DMS53 treated with DMSO at 0.1 percent for 48 hours (cell line): ENCODE data around the gene BTBD19.
A peak's percentile ranks its signal among the peaks of the same experiment; 100 is the strongest.
"Not testable (repeated sequence)": the region's sequence is repeated elsewhere in the genome, so short reads cannot be mapped to it uniquely, and the experiment has no call there.

Source experiments
- DNase-seq: peaks from one replicate; lab custom pipeline; 2025; ENCODE audit not compliant: unreplicated experiment; lab: John Stamatoyannopoulos, UW

The BTBD19 gene, protein sequence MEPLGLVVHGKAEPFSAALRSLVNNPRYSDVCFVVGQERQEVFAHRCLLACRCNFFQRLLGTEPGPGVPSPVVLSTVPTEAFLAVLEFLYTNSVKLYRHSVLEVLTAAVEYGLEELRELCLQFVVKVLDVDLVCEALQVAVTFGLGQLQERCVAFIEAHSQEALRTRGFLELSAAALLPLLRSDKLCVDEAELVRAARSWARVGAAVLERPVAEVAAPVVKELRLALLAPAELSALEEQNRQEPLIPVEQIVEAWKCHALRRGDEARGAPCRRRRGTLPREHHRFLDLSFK

DNA sequence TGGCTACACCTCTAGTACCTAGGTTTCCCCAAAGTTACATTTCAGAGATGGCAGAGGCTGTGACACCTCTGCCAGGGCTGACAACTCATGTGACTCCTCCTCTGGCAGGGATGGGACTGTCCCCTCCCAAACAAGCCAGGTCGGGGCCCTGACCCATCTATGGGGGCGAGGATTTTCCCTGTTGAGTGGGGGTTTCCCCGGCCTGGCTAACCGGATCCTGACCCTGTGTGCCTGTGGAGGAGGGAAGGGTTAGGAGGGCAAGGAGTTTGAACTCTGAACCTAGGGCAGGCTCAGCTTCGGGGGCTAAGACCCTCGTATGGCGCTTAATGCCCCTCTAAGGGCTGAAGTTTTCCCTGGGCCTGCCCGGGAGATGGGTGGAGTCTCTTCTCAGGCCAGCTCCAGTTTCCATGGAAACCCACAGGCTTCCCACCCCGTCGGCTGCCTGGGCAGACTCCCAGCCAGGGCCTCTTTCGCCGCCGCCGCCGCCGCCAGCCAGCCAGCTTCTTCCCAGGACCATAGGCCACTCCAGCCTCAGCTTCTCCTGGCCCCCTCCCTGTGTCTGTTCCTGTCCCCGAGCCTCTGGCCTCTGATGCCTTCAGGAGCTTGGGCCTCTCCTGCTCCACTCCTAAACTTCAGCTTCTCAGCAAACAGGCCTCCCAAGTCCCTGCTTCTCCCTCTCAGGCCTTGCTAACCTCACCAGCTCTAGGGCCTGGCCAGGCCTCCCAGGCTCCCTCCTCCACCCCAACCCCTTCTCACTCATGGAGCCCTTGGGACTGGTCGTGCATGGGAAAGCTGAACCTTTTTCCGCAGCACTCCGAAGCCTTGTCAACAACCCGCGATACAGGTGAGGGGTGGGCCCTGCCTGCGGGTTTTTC lies at the start of gene BTBD19:
BTBD19 (plus strand) TSS at position 461 of the 875 bp plus-strand sequence; CDS start at position 759, 298 bp downstream.
- no peak for DNase-seq

DNA sequence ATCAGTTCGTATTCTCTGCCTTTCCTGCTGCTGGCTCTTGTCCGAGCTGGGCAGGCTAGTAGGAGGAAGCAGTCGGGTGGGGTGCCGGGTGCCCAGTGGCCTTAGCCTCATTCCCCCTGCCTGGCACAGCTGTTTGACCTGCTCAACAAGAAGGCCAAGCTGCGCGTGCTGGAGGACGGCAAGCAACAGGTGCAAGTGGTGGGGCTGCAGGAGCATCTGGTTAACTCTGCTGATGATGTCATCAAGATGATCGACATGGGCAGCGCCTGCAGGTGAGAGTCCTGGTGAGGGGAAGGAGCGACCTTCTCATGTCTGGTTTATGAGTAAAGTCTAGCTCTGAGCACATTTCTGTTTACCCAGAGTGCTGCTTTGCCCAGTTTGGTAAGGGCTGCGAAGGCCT lies 49.2 kb upstream of the BTBD19 start:
- DNase-seq, result no peak

DNA sequence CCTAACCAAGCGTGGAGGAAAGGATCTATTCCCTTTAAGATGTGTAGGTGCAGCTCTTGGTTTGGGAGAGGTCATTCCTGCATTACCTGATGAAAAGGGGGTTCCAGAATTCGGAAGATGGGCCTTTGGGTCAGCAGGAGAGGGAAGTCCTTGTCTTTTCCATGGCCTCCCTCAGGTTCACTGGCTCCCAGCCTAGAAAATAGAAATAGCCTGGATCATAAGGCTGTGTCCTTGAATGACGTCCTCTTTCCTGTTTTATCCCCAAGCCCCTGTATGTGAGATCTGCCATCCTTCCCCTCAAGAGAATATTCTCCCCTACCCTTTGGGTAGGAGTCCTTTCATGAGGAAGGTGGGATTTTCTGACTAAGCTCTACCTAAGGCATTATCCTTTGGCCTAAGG lies 47.4 kb upstream of the BTBD19 start:
- no peak for DNase-seq

DNA sequence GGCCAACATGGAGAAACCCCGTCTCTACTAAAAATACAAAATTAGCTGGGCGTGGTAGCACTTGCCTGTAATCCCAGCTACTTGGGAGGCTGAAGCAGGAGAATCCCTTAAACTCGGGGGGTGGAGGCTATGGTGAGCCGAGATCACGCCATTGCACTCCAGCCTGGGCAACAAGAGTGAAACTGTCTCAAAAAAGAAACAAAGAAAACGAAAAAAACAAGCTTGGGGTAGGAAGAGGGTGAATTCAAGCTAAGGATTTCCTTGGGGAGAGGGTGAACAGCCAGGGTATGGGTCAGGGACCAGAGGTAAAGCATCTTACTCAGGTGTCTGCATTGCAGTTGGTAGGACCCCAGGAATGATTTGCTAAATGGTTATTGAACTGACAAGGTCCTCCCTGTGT lies 41.9 kb upstream of the BTBD19 start:
- DNase-seq, result not testable (repeated sequence)

DNA sequence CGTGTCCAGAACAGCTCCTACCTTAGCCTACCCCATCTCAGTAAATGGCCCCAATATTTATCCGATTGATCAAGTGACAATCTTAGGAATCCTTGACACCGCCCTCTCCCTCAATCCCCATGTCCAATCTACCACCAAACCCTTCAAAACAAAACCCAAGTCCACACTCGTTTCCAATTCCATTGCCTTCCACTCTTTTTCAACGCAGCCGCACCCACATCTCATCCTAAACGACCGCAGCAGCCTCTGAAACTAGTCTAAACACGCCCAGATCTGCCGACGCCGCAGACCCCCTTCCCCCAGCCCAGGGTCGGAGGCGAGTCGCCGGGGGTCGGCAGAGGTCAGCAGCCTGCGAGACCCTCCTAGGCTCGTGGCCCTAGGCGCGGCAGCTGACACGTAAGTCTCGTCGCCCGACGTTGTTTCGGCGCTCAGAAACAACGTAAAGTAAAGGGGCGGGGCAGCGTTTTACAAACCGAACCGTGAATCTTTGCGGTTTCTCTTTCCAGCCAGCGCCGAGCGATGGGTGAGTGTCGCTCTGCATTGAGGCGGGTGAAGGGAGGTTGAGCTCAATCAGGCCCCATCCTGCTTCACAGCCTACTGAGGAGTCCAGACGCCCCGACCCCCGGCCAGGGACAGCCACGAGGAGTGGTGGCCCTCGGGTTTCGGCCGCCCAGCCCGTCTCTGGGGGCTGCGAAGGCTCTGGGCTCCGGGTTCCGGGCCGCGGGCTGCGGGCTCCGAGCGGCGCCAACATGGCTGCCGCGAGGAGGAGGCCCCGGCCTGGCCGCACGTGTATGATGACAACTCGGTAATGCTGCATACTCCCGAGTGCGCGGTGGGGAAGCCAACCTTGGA lies 33.0 kb upstream of the BTBD19 start, which contains the start of gene RPS8:
RPS8 (plus strand) TSS at position 463 of the 852 bp plus-strand sequence; CDS start at position 520, 57 bp downstream.
- DNase-seq, result peak; percentile 89

DNA sequence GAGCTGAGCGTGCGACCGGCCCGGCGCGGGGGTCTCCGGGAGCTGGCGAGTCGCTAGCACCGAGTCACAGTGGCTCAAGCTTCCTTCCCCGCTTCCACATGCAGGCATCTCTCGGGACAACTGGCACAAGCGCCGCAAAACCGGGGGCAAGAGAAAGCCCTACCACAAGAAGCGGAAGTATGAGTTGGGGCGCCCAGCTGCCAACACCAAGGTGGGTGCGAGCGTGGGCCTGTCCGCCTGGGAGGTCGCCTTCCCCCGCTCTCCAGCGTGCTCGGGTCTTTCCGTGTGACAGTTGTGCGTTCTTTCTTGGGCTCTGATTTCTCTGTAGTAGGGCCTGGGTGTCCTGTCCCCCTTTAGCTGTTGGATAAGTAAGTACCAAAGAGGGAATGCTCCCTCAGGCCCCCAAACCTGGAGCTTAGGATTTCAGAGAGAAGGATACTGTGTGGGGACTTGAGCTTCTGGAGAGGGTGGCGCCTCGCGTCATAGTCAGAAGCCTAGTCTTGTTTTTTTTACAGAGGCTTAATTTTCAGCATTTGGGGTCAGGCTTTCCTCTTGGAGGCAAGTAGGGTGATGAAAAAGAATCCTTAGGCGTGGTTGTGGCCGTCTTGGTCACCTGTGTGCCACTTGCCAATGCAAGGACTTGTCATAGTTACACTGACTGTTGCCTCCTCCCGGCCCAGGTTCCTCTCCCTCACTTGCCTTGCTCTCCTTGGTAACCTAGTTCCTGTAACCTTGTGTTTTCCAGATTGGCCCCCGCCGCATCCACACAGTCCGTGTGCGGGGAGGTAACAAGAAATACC lies 32.2 kb upstream of the BTBD19 start:
- no peak for DNase-seq

DNA sequence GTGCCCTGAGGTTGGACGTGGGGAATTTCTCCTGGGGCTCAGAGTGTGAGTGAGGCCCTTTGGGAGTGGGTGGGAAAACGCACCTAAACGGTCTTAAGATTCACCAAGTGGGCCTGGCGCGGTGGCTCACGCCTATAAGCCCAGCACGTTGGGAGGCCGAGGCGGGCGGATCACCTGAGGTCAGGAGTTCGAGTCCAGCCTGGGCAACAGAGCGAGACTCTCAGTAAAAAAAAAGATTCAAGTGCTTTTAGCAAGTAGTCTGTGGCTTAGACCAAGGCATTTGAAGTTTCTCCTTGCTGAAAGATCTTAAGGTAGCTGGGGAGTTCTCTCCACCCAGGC lies 31.6 kb upstream of the BTBD19 start:
- DNase-seq, result no peak

DNA sequence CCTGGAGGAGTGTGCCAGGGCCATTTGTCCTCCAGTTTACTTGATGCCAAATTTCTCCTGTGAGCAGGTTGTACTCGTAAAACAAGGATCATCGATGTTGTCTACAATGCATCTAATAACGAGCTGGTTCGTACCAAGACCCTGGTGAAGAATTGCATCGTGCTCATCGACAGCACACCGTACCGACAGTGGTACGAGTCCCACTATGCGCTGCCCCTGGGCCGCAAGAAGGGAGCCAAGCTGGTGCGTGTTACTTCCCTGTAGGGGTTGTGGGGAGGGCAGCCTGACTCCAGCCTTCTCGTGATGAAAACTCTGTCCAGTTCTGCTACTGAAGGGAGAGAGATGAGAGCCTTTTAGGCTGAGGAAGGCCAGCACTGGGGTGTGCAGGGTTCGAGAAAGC lies 30.8 kb upstream of the BTBD19 start:
- no peak for DNase-seq

DNA sequence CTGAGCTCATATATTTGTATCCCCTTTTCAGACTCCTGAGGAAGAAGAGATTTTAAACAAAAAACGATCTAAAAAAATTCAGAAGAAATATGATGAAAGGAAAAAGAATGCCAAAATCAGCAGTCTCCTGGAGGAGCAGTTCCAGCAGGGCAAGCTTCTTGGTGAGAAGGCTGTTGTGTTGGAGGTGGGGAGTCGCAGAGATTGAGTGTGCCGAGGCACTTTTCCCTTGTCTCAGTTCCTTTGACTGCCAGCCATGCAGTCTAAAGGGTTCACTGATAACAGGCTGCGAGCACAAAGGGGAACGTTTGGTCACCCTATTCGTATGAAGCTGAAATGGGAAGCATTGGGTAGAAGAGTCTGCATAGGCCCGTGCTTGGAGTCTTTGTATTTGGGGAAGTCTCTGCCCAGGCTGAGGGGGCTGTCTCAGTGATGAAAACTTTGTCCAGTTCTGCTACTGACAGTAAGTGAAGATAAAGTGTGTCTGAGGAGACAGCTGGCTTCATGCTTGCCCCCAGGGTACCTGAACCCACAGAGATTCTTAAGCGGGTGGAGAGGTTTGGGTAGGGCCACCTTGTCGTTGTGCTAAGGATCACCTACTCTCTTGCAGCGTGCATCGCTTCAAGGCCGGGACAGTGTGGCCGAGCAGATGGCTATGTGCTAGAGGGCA lies 30.2 kb upstream of the BTBD19 start:
- DNase-seq, result no peak

DNA sequence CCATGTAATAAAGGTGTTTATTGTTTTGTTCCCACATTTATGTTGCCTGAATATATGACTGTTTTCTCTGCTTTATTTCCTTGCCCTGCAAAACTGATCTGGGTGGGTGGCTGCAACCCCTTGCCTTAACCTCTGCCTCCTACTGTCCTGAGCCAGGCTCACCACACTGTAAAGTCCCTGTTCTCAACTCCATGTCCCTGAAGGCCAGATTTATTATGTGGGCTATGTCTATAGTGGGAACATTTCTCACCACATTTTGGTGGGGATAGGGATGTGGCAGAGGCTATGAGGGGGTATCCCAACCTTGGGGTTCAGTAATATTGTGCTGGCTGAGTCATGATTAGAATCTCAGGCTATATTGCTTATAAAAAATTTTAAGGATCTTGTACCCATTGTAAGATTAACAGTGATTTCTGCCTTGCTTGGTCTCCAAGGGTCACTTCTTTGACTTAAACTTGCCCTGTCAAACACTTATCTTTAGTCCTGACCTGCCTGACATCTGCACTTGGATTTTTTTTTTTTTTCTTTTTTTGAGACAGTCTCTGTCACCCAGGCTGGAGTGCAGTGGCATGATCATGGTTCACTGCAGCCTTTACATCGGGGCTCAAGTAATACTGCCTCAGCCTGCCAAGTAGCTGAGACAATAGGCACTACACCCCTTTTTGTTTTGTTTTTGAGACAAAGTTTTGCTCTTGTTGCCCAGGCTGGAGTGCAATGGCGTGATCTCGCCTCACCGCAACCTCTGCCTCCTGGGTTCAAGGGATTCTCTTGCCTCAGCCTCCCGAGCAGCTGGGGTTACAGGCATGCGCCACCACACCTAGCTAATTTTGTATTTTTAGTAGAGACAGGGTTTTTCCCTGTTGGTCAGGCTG lies 29.4 kb upstream of the BTBD19 start:
- no peak for DNase-seq

DNA sequence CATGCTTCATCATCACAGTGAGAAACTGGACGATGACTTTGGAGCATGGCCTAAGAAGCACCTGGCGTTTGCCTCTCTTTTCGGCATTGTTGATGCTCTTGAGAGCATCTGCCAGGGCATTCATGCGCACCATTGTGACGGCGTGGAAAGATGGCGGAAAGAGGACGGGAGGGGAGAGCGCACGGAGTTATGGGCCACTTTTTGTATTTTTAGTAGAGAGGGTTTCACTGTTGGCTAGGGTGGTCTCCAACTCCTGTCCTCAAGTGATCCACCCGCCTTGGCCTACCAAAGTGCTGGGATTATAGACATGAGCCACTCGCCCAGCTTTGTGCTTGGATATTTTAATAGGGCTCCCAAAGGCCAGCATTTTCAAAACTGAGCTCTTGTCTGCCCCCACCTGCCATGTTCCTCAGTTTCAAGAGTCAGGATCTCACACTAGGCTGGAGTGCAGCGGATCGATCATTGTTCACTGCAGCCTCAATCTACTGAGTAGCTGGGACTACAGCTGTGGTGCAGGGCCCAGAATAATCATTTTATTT lies 27.7 kb upstream of the BTBD19 start:
- DNase-seq, result no peak

DNA sequence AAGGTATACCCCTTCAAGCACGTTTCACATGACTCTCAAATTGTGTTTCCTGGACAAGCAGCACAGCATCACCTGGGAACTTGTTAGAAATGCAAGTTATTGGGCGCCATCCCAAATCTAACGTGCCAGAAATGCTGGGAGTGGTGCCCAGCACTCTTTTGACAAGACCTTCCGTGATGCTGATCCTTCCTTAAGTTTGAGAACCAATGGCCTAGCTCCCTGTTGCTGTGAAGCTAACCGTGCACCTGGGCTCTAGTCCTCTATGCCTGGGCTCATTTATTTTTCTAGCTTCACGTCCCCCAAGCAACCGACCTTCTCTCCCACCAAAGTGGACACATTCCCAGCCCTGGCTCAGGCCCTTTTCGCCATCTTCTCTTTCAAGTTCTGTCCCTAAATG lies 24.6 kb upstream of the BTBD19 start:
- DNase-seq, result no peak

DNA sequence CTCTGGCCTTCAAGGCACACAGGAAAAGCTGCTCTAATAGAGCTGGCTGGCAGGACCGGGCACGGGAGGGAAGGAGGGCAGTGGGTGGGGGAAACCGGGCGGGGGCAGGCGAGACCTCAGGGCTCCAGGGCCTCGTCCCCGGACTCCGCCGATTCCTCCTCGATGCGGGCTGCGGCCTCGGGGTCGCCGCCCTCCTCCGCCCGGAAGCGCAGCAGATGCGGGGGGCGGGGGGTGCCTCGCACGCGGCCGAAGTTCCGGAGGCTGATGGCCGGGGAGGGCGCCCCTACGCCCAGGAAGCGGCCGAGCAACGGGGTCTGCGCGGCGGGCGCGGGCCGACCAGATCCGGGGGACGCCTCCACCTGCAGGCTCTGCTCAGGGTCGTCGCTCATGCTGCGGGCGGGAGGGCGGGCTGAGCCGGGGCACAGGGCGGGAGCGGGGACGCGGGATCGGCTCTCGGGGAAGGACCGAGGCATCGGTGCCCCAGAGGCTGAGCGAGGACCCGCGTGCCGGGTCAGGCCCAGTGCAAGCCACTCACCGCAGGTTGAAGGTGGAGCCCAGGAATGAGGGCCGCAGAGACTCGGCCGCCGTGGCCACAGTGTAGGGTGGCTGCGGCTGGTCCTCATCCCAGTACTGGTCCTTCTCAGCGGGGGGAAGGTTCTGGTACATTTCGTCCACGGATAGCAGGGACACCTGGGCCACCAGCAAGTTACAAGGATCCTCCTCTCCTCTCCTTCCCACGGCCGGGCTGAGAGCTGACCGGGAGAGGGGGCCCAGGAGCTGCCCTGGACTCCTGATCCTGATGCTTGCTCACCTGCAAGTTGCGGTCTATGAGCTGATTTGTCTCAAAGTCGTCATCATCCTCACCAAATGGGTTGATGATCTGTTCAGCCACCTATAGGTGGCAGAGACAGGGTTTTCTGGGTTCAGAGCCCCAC lies 24.0 kb upstream of the BTBD19 start:
- DNase-seq, result no peak

DNA sequence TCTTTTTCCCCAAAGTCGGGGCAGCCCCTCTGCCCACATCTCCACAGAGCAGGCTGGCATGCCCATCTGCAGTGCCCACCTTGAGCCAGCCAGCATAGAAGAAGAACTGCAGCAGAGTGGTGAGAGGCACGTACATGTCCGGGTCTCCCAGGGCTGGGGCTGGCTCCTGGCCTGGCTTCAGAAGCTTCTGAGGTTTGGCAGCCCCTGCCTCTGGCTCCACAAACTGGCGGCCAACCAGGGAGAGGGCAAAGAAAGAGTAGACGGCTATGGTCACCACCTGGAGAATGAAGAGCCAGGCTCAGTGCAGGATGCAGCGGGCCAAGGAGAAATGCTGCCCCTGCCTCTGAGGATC lies 23.3 kb upstream of the BTBD19 start:
- no peak for DNase-seq

DNA sequence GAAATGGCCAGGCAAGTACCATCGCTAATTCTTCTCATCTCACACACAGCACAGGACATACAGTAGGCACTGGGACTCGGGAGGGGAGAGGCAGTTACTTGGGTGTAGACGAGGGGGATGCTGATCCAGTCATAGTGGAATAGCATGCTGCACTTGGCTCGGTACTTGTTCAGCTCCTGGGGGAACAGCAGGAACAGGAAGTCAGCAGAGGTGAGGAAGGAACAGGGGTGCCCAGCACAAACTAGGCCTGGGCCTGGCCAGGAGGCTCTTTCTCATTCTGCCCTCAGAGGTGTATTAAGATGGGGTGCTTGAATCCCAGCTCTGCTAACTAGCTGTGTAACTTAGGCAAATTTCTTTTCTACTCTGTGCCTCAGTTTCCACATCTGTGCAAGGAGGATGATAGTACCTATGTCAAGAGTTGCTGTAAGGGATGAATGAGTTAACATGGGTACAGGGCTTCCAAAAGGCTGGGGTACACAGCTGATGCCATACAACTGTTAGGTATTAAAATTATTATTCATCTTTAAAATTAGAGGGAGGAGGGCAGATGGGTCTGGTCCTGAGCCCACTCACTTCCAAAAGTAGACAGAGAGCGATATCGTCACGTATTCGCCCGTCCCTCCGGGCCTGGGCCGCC lies 22.7 kb upstream of the BTBD19 start:
- no peak for DNase-seq

DNA sequence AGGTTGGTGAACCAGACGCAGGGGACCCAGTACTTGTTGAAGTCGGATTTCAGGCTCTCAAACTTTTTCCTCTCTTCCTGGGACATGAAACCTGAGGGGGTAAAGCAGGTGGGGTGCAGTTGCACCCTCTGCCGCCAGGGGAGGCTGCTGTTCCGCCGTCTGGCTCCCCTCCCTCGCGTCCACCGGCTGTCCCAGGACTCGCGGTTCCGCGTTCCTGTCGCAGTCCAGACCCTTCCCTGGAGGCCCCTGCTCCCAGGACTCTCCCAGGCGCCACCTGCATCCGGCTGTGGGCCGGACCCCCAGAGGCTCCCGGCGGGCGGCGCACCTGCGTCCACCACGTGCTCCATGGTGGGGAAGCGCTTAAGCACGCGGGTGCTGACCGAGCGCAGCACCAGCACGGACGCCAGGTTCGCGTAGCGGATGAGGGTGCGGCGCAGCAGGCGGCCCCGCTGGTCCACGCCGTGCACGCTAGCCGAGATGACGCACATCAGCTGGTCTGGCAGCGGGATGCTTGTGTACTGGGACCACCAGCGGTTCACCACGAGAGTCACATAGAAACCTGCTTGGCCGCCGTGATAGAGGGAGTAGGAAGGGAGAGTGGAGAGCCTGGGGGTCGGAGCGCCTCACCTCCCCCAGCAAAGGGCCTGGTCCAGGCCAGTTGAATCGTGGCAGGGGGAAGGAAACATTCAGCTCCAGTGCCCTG lies 22.0 kb upstream of the BTBD19 start:
- DNase-seq, result peak; percentile 77
